Endothelial cell of umbilical vein (primary cell): ENCODE results near the gene HPDL. TPM values are rescaled to one million over a fixed set of nuclear protein-coding genes. Genes with fewer than 3 reads are reported as not detected.

Experiments used
- BruUV-seq: library from RNA; stranded (reverse); fragments of 400-500 nt; replicated peaks from 2 replicates; lab custom pipeline; 2021; lab: Mats Ljungman, UMichigan
- CTCF ChIA-PET: fragments of 300-600, 350-600 bp; sonication (Branson Sonifier 250); formaldehyde crosslinking; loops from one replicate; lab custom pipeline; 2021; ENCODE audit warnings: antibody characterized with exemption, inconsistent platforms; lab: Charles Lee
- POLR2A ChIA-PET: fragments of 300-600, 350-600 bp; sonication (Branson Sonifier 250); formaldehyde crosslinking; loops from one replicate; lab custom pipeline; 2021; ENCODE audit warnings: antibody characterized with exemption, inconsistent platforms; lab: Charles Lee
- DNase-seq: peaks from one replicate; pipeline ENCODE4 v3.0.0-alpha.2; 2011; ENCODE audit warnings: low read depth, low spot score
- FAIRE-seq: peaks from 2 replicates; lab custom pipeline; 2011; peaks lifted over from hg19 to GRCh38; lab: Jason Lieb, UNC
- H2AFZ ChIP-seq: 2 replicates; pipeline ENCODE4 v1.6.0; 2012; ENCODE audit warnings: low read depth, low read length, control low read depth, inconsistent platforms
- H3K27ac ChIP-seq: 2 replicates; pipeline ENCODE4 v1.5.1; 2011; ENCODE audit warnings: low read depth, mild to moderate bottlenecking, control low read depth, low read length, moderate library complexity; ENCODE audit not compliant: insufficient read depth
- H3K27me3 ChIP-seq, 2 experiments: 2 replicates each; pipeline versions ENCODE4 v1.6.0 to v1.6.1; 2011; ENCODE audit warnings: low read length in 2 of 2, mixed read lengths in 1 of 2; ENCODE audit not compliant: control insufficient read depth in 2 of 2, insufficient read depth in 2 of 2
- H3K36me3 ChIP-seq, 2 experiments: 2 replicates in 1 of 2; 3 replicates in 1 of 2; pipeline ENCODE4 v1.5.1; 2011; ENCODE audit warnings: low read length in 2 of 2, mild to moderate bottlenecking in 1 of 2, moderate library complexity in 1 of 2; ENCODE audit not compliant: control insufficient read depth in 2 of 2, insufficient read depth in 2 of 2; ENCODE audit errors: extremely low read depth in 1 of 2
- H3K4me1 ChIP-seq: 3 replicates; pipeline ENCODE4 v1.5.1; 2011; ENCODE audit warnings: mild to moderate bottlenecking, low read length; ENCODE audit not compliant: control insufficient read depth, insufficient read depth; ENCODE audit errors: extremely low read depth
- H3K4me2 ChIP-seq: 2 replicates; pipeline ENCODE4 v1.6.1; 2011; ENCODE audit warnings: low read length, control low read depth, mixed read lengths; ENCODE audit not compliant: insufficient read depth
- H3K4me3 ChIP-seq, 3 experiments: fragments of 200-600 bp in 1 of 3; sonication (generic), shearing (Covaris generic) in 1 of 3; replicated peaks in 1 of 3; 2 replicates each; pipeline ENCODE4 v1.5.1; 2011 to 2016; ENCODE audit warnings: control low read depth in 3 of 3, low read length in 3 of 3, mild to moderate bottlenecking in 2 of 3, inconsistent platforms in 1 of 3, low read depth in 1 of 3, moderate library complexity in 1 of 3; ENCODE audit not compliant: insufficient read depth in 1 of 3
- H3K79me2 ChIP-seq: 2 replicates; pipeline ENCODE4 v1.6.0; 2012; ENCODE audit warnings: low read length, inconsistent platforms; ENCODE audit not compliant: control insufficient read depth, insufficient read depth
- H3K9ac ChIP-seq: replicated peaks from 2 replicates; pipeline ENCODE3; 2011; ENCODE audit warnings: low read length, control low read depth; ENCODE audit not compliant: insufficient read depth; ENCODE audit errors: extremely low read depth
- H3K9me1 ChIP-seq: replicated peaks from 3 replicates; pipeline ENCODE4 v1.6.0; 2011; ENCODE audit warnings: mild to moderate bottlenecking, low read length; ENCODE audit not compliant: control insufficient read depth, insufficient read depth; ENCODE audit errors: extremely low read depth
- H3K9me3 ChIP-seq: replicated peaks from 2 replicates; pipeline ENCODE4 v1.5.1; 2012; ENCODE audit warnings: low read length, inconsistent platforms; ENCODE audit not compliant: control insufficient read depth, insufficient read depth
- H4K20me1 ChIP-seq: replicated peaks from 2 replicates; pipeline ENCODE3; 2011; ENCODE audit warnings: mild to moderate bottlenecking, low read length; ENCODE audit not compliant: control insufficient read depth, insufficient read depth; ENCODE audit errors: extremely low read depth
- EZH2 ChIP-seq: IDR thresholded peaks from 2 replicates; pipeline ENCODE4 v1.6.1; 2012; ENCODE audit warnings: borderline replicate concordance, low read depth, mild to moderate bottlenecking, moderate library complexity, low read length, inconsistent platforms; ENCODE audit not compliant: severe bottlenecking
- GATA2 ChIP-seq: IDR thresholded peaks from 2 replicates; pipeline ENCODE4 v1.7.0; 2011; ENCODE audit warnings: low read depth, mild to moderate bottlenecking, moderate library complexity, mixed read lengths, low read length; ENCODE audit not compliant: insufficient read length, insufficient read depth
- MYC ChIP-seq: IDR thresholded peaks from one replicate; pipeline ENCODE4 v1.6.1; 2011; ENCODE audit warnings: mild to moderate bottlenecking, low read depth, low read length
- POLR2A ChIP-seq: IDR thresholded peaks from 2 replicates; pipeline ENCODE4 v1.6.1; 2012; ENCODE audit warnings: low read depth, mild to moderate bottlenecking, control low read depth, low read length
- POLR2AphosphoS5 ChIP-seq: IDR thresholded peaks from 2 replicates; pipeline ENCODE4 v1.6.1; 2012; ENCODE audit warnings: low read depth, mild to moderate bottlenecking, control low read depth, low read length, moderate library complexity; ENCODE audit not compliant: insufficient read depth
- dilution Hi-C: fragments of 300-500 bp; cut with MboI; formaldehyde crosslinking; loops from one replicate; pipeline ENCODE4 v1.15.0; 2019; ENCODE audit warnings: low sequenced_read_pairs; ENCODE audit not compliant: extremely low pct_ligation_motif_present
- intact Hi-C: fragments of 100-400 bp; cut with micrococcal nuclease; formaldehyde crosslinking; loops from one replicate; pipeline ENCODE4 v1.10.0; 2022
- polyA plus RNA-seq, 4 experiments: library from polyadenylated mRNA; depleted of rRNA in 3 of 4; stranded (reverse) in 3 of 4; unstranded in 1 of 4; fragments of >200 nt; gene quantifications; 2 replicates each; pipeline versions ENCODE4 v1.2.1 to v1.2.3, GENCODE V29; 2011 to 2012; ENCODE audit warnings: missing spikeins in 1 of 4
- total RNA-seq: library from RNA; stranded (reverse); gene quantifications from 2 replicates; pipeline ENCODE4 v1.2.3, GENCODE V29; 2021

The HPDL gene
- total and polyA plus RNA-seq, 2 donors (not counting 3 experiments of a cell fraction or from before 2014, with no cell fraction given): 3.4 to 5.9 TPM

GRCh38 chr1:45339789-45340558, 13.3 kb downstream of the HPDL start, which contains the start of the genes MUTYH and TOE1:
TSS of gene MUTYH (minus strand) at chr1:45340440. CDS start at chr1:45334505, 5,935 bp downstream.
TSS of gene TOE1 (plus strand) at chr1:45340170. CDS start at chr1:45340253, 83 bp downstream.
- dilution Hi-C loops: no loop called here
- Histone ChIP-seq H3K27ac (peak within 1 kb of the TSS; percentile 85), H3K9me3 (no peaks in the 10 kb centered on the region), H3K4me1 (peaks cover 22% of the 10 kb centered on the region), H3K9ac (peak within 1 kb of the TSS; percentile 81), H3K4me2 (peak within 1 kb of the TSS; percentile 75), H3K36me3 (peaks cover 8 to 11% of the 10 kb centered on the region in 2 experiments), H3K4me3 (peak within 1 kb of the TSS; percentile 48 to 82 (median 56)), H3K79me2 (peaks cover 24% of the 10 kb centered on the region), H3K9me1 (no peaks in the 10 kb centered on the region), H2AFZ (peak within 1 kb of the TSS; percentile 63), H3K27me3 (no peaks in the 10 kb centered on the region), H4K20me1 (no peaks in the 10 kb centered on the region)
- FAIRE-seq (peak; percentile 99), DNase-seq (peak; percentile 94)
- intact Hi-C loops: loop anchor here (1.0 to 5.0 kb wide), 7 partner anchors 13 to 347 kb away; partner anchors contain the start of genes CCDC163, GPBP1L1, MMACHC and TESK2
- BruUV-seq: no TSS peak
- POLR2A ChIA-PET: interaction anchor here (0.6 to 2.9 kb wide), 15 partner anchors 9 to 610 kb away, joined by 3 to 33 read pairs (median 5); partner anchors contain the start of genes CCDC163, HPDL, MMACHC and PRDX1
- CTCF ChIA-PET: interaction anchor here (0.8 to 3.5 kb wide), 16 partner anchors 9 to 549 kb away, joined by 3 to 35 read pairs (median 8); partner anchors contain the start of genes HECTD3, TESK2 and UROD
- peak; percentile 86 for TF ChIP-seq POLR2AphosphoS5
- TF ChIP-seq EZH2: no peak
- TF ChIP-seq GATA2: no peak
- peak; percentile 3 for TF ChIP-seq MYC
- TF ChIP-seq POLR2A: peak; percentile 72
